ENCODE results near the gene KCNA2.

GRCh38 chr1:110579460-110579859, 26.7 kb downstream of the KCNA2 start:
- TF ChIP-seq PBX3 (IDR thresholded peaks at IDR 0.05) (no peak), YY1 (IDR thresholded peaks at IDR 0.05; ENCODE audit: low read depth) (no peak), USF1 (IDR thresholded peaks at IDR 0.05; ENCODE audit: borderline replicate concordance, low read depth) (no peak), CTCF (IDR thresholded peaks at IDR 0.05) (no peak), MXI1 (IDR thresholded peaks at IDR 0.05; ENCODE audit: low read depth, low read length) (no peak), GATA2 (CRISPR knock-in tag; IDR thresholded peaks at IDR 0.05) (no peak)

All from SK-N-SH (cell line).